GM10266 (cell line): ENCODE measurements around the gene RECQL5.

ENCODE experiments used
- DNase-seq: peaks from one replicate; pipeline ENCODE4 v3.0.0; 2012; ENCODE audit errors: extremely low spot score
- CTCF ChIP-seq: IDR thresholded peaks from 2 replicates; pipeline ENCODE4 v1.5.1; 2012; ENCODE audit warnings: mild to moderate bottlenecking, low read depth; ENCODE audit not compliant: control insufficient read depth, insufficient read depth; ENCODE audit errors: missing control alignments

The RECQL5 gene

GRCh38 chr17:75650874-75651273, 16.1 kb downstream of the RECQL5 start:
- no peak for DNase-seq
- TF ChIP-seq CTCF, result no peak

GRCh38 chr17:75649687-75650086, 17.3 kb downstream of the RECQL5 start:
- DNase-seq, result no peak
- TF ChIP-seq CTCF, result no peak

GRCh38 chr17:75647921-75648320, 19.0 kb downstream of the RECQL5 start:
- TF ChIP-seq CTCF, result no peak
- no peak for DNase-seq

GRCh38 chr17:75647061-75647460, 19.9 kb downstream of the RECQL5 start:
- TF ChIP-seq CTCF, result no peak

GRCh38 chr17:75646638-75646992, 20.3 kb downstream of the RECQL5 start:
- no peak for TF ChIP-seq CTCF

More at GRCh38 chr17:75647061-75647460, 19.9 kb downstream of the RECQL5 start:
- DNase-seq, result no peak

GRCh38 chr17:75645889-75646637, 20.9 kb downstream of the RECQL5 start:
- no peak for DNase-seq
- TF ChIP-seq CTCF, result no peak

More at GRCh38 chr17:75646638-75646992, 20.3 kb downstream of the RECQL5 start:
- DNase-seq, result no peak

GRCh38 chr17:75645501-75645888, 21.5 kb downstream of the RECQL5 start:
- TF ChIP-seq CTCF, result no peak
- no peak for DNase-seq
